GM23248 (cell line): ENCODE measurements around the gene HUS1.

ENCODE experiments used
- EZH2 ChIP-seq: fragments of 200-600 bp; sonication (generic); IDR thresholded peaks from 2 replicates; pipeline ENCODE4 v1.6.1; 2018; ENCODE audit warnings: antibody characterized with exemption, mild to moderate bottlenecking; ENCODE audit not compliant: insufficient read depth, poor library complexity, severe bottlenecking
- EZH2phosphoT487 ChIP-seq: fragments of 200-600 bp; sonication (generic); IDR thresholded peaks from 2 replicates; pipeline ENCODE4 v1.6.1; 2018; ENCODE audit warnings: antibody characterized with exemption, moderate library complexity, mild to moderate bottlenecking, low read depth; ENCODE audit not compliant: insufficient read depth

GRCh38 chr7:48004638-48005037 lies 25.2 kb upstream of the HUS1 start:
- no peak for TF ChIP-seq EZH2phosphoT487
- TF ChIP-seq EZH2, result no peak
